Fibroblast of the aortic adventitia (primary cell): ENCODE results near the gene FBXO33. TPM values are rescaled to one million over a fixed set of nuclear protein-coding genes. Genes with fewer than 3 reads are reported as not detected.

Experiments
- DNase-seq: peaks from one replicate; pipeline ENCODE4 v3.0.0-alpha.2; 2010; ENCODE audit warnings: low read depth
- H3K4me3 ChIP-seq: 2 replicates; pipeline ENCODE4 v1.5.1; 2011; ENCODE audit warnings: low read depth, mild to moderate bottlenecking, control low read depth, low read length, moderate library complexity
- CTCF ChIP-seq: IDR thresholded peaks from 2 replicates; pipeline ENCODE4 v1.5.1; 2011; ENCODE audit warnings: mild to moderate bottlenecking, low read length, control low read depth, inconsistent platforms; ENCODE audit not compliant: insufficient read depth
- total RNA-seq: library from RNA; depleted of rRNA; stranded (reverse); fragments of >200 nt; gene quantifications from 2 replicates; pipeline ENCODE4 v1.2.3, GENCODE V29; 2012; ENCODE audit warnings: low replicate concordance

FBXO33 gene
- total RNA-seq, 1 donor: 17.5 TPM

DNA sequence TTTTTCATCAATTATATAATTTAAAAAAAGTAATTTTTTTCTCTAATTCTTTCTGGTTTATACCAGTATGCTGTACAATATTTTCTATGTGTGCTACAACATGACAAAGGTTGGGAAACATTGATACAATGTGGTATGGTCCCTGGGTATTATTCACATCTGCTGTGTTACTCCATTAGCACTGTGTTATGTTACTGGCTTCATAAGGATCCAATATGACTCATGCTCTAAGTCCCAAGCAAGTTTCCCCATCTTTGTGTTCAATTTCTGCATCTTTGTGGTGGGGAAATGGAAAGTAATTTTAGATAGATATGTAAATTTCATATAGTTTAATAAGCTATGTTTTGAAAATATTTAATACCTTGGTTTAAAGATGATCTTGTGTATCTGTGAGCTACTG is 35.8 kb downstream of the FBXO33 start:
- DNase-seq: peak; percentile 30
- TF ChIP-seq CTCF: no peak
- no peak overlapping the region for H3K4me3 ChIP-seq

DNA sequence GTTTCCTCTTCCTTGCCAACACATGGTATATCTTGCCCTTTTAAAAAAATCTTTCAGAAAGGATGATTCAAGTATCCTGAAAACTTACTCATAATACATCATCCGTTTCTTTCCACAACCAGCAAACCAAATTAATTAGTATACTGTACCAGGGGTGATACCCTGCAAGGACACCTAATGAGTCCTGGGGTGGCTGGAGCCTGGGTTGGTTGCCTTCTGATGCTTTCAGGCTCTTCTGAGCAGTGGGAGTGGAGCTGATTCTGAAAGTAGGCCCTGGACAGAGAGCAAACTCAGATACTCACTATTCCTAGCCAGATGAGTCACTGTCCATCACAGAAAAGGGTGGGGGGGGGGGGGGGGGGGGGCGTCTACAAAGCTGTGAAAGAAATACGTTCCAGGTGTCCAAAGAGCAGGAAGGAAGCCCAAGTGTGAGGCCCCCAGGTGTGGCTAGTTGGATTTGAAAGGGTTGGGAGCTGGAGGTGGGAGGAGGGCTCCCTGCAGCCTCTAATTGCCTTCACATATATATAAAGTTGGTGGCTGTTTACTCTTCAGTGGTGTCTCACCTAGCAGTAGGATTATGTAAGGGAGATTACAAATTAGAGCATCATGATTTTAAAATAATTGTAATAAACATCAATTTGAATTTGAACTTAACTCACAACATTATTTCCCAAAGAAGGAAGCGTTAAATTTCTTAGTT is 36.5 kb downstream of the FBXO33 start:
- TF ChIP-seq CTCF: no peak
- no peak overlapping the region for H3K4me3 ChIP-seq
- peak; percentile 16 for DNase-seq

DNA sequence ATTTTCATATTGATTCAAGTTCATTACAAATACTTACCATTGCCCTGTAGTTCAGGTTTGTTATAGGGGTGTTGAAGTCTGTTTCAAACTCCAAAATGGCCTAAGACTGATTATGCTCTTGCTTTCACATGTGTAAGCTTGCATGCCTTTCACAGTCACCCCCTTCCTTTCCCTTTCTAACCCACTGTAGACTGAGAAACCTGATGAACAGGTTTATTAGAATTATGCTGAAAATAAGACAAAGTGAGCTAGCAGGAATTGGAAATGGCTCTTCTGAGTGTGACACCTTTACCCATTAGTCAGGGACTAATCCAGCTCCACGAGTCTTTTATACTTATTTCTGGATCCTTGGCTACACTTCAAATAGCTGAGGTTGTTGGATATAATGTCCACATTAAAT is 38.9 kb downstream of the FBXO33 start:
- DNase-seq: no peak
- H3K4me3 ChIP-seq: no peak overlapping the region
- no peak for TF ChIP-seq CTCF

- TF ChIP-seq CTCF: no peak
- DNase-seq: no peak
- H3K4me3 ChIP-seq: no peak overlapping the region
These were observed 48.1 kb downstream of the FBXO33 start for GRCh38 chr14:39384177-39384576.

GRCh38 chr14:39383741-39384140 is 48.5 kb downstream of the FBXO33 start:
- no peak overlapping the region for H3K4me3 ChIP-seq
- no peak for DNase-seq
- TF ChIP-seq CTCF: no peak

- no peak for TF ChIP-seq CTCF
- H3K4me3 ChIP-seq: no peak overlapping the region
- no peak for DNase-seq
These were observed 49.1 kb downstream of the FBXO33 start for GRCh38 chr14:39383026-39383660.
